SK-N-SH treated with all-trans-retinoic acid at 6 μM for 48 hours (cell line): ENCODE data around the gene TMEM151B.

ENCODE experiments used
- ATAC-seq: fragments of 200-7000 bp; cut with Tn5 transposase; 3 replicates; pipeline ENCODE4 v1.9.1; 2020; ENCODE audit warnings: mild to moderate bottlenecking, moderate library complexity
- ARNTL ChIP-seq: fragments of 450-650 bp; formaldehyde crosslinking; IDR thresholded peaks from 2 replicates; pipeline ENCODE4 v1.5.0; 2020; ENCODE audit warnings: low read depth, mild to moderate bottlenecking, moderate library complexity, borderline replicate concordance
- CSDC2 ChIP-seq: fragments of 250-450 bp; sonication (Bioruptor Pico); IDR thresholded peaks from 2 replicates; pipeline ENCODE4 v1.5.0; 2020; ENCODE audit warnings: mild to moderate bottlenecking, moderate library complexity
- GLIS3 ChIP-seq: fragments of 250-450 bp; sonication (Bioruptor Pico); IDR thresholded peaks from 2 replicates; pipeline ENCODE4 v1.5.0; 2020; ENCODE audit warnings: mild to moderate bottlenecking, moderate library complexity
- OSR1 ChIP-seq: fragments of 250-450 bp; sonication (Bioruptor Pico); IDR thresholded peaks from 2 replicates; pipeline ENCODE4 v1.8.0; 2022; ENCODE audit warnings: moderate library complexity, mild to moderate bottlenecking, inconsistent platforms
- PPARA ChIP-seq: fragments of 250-450 bp; sonication (Bioruptor Pico); IDR thresholded peaks from 2 replicates; pipeline ENCODE4 v1.5.0; 2020; ENCODE audit warnings: mild to moderate bottlenecking, borderline replicate concordance
- TCF4 ChIP-seq: fragments of 250-450 bp; sonication (Bioruptor Pico); IDR thresholded peaks from 2 replicates; pipeline ENCODE4 v1.8.0; 2021; ENCODE audit warnings: mild to moderate bottlenecking, moderate library complexity, borderline replicate concordance
- TOX ChIP-seq: fragments of 250-450 bp; sonication (Bioruptor Pico); IDR thresholded peaks from 2 replicates; pipeline ENCODE4 v1.8.0; 2021; ENCODE audit warnings: mild to moderate bottlenecking, moderate library complexity, borderline replicate concordance
- ZC3H10 ChIP-seq: fragments of 250-450 bp; sonication (Bioruptor Pico); IDR thresholded peaks from 2 replicates; pipeline ENCODE4 v1.5.1; 2021; ENCODE audit warnings: mild to moderate bottlenecking, moderate library complexity
- ZFP3 ChIP-seq: fragments of 250-450 bp; sonication (Bioruptor Pico); IDR thresholded peaks from 2 replicates; pipeline ENCODE4 v1.5.0; 2020; ENCODE audit warnings: mild to moderate bottlenecking, moderate library complexity
- ZFP30 ChIP-seq: fragments of 450-650 bp; formaldehyde crosslinking; IDR thresholded peaks from 2 replicates; pipeline ENCODE4 v1.5.0; 2022; ENCODE audit warnings: mild to moderate bottlenecking, moderate library complexity
- ZNF565 ChIP-seq: fragments of 450-650 bp; formaldehyde crosslinking; conservative IDR thresholded peaks from 2 replicates; pipeline ENCODE4 v1.5.0; 2020; ENCODE audit warnings: low read depth, mild to moderate bottlenecking, moderate library complexity
- ZNF70 ChIP-seq: fragments of 450-650 bp; formaldehyde crosslinking; IDR thresholded peaks from 2 replicates; pipeline ENCODE4 v1.5.0; 2020; ENCODE audit warnings: mild to moderate bottlenecking, moderate library complexity
- ZNF8 ChIP-seq: fragments of 450-650 bp; formaldehyde crosslinking; IDR thresholded peaks from 2 replicates; pipeline ENCODE4 v1.5.0; 2020; ENCODE audit warnings: mild to moderate bottlenecking, moderate library complexity
- TF ChIP-seq, protein P1 (sequence below): fragments of 250-450 bp; sonication (Bioruptor Pico); IDR thresholded peaks from 2 replicates; pipeline ENCODE4 v1.8.0; 2021; ENCODE audit warnings: low read depth, mild to moderate bottlenecking, moderate library complexity, borderline replicate concordance
- TF ChIP-seq, protein P2 (sequence below): fragments of 250-450 bp; sonication (Bioruptor Pico); IDR thresholded peaks from 2 replicates; pipeline ENCODE4 v1.5.0; 2020; ENCODE audit warnings: mild to moderate bottlenecking, moderate library complexity
- TF ChIP-seq, protein P3 (sequence below): fragments of 250-450 bp; sonication (Bioruptor Pico); IDR thresholded peaks from 2 replicates; pipeline ENCODE4 v1.8.0; 2020; ENCODE audit warnings: mild to moderate bottlenecking, moderate library complexity, borderline replicate concordance

Gene TMEM151B

DNA sequence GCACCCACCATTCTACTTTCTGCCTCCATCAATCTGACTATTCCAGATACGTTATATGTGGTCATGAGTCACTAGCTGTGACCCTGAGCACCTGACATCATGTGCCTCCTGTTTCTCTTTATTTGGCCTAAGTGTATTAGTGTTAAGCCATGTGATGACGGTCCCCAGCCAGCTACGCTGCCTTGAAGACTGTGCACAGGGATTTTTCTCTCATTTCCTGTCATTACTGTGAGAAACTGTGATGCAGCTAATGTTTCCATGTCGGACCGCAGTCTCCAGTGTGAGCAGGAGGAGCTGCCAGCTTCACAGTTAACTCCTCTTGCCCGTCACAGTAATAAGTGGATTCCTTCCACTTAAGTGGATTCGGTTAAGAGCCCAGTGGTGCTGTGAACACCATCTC is 62.3 kb downstream of the TMEM151B start:
- ATAC-seq: no peak
- no peak for TF ChIP-seq OSR1 (CRISPR knock-in tag)
- TF ChIP-seq ZNF8 (CRISPR knock-in tag): no peak
- TF ChIP-seq, all 23 proteins: peak for 0

DNA sequence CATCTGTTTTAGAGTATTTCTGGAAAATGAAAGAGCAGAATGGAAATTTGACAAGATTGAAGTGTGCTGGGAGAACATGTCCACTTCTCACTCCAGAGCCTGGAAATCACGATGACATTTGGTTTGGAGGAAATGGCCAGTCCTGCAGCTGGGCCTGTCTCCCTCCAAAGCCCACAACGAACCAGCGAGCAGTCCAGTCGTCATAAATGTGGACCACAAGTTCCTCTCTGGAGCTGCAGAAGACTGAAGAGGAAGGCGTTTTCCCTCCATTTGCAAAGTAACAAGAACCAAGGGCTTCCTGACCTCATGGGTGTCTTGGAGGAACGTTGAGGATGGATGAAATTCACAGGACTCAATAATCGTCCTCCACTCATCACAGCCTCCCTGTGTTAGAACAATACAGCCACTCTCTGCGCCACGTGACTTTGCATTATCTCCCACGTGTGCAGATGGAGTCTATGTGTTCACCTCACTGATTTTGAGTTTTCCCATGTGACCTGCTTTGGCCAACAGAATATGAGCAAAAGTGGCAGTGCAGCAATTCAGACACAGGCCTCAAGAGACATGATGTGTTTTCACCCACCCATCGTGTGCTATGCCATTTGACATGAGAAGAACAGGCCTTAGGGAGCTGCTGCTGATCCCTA is 63.1 kb downstream of the TMEM151B start:
- no peak for ATAC-seq
- no peak for TF ChIP-seq GLIS3 (CRISPR knock-in tag)
- no peak for TF ChIP-seq OSR1 (CRISPR knock-in tag)
- TF ChIP-seq, protein P1, sequence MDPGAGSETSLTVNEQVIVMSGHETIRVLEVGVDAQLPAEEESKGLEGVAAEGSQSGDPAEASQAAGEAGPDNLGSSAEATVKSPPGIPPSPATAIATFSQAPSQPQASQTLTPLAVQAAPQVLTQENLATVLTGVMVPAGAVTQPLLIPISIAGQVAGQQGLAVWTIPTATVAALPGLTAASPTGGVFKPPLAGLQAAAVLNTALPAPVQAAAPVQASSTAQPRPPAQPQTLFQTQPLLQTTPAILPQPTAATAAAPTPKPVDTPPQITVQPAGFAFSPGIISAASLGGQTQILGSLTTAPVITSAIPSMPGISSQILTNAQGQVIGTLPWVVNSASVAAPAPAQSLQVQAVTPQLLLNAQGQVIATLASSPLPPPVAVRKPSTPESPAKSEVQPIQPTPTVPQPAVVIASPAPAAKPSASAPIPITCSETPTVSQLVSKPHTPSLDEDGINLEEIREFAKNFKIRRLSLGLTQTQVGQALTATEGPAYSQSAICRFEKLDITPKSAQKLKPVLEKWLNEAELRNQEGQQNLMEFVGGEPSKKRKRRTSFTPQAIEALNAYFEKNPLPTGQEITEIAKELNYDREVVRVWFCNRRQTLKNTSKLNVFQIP: no peak
- TF ChIP-seq TOX (CRISPR knock-in tag): no peak
- TF ChIP-seq, protein P2, sequence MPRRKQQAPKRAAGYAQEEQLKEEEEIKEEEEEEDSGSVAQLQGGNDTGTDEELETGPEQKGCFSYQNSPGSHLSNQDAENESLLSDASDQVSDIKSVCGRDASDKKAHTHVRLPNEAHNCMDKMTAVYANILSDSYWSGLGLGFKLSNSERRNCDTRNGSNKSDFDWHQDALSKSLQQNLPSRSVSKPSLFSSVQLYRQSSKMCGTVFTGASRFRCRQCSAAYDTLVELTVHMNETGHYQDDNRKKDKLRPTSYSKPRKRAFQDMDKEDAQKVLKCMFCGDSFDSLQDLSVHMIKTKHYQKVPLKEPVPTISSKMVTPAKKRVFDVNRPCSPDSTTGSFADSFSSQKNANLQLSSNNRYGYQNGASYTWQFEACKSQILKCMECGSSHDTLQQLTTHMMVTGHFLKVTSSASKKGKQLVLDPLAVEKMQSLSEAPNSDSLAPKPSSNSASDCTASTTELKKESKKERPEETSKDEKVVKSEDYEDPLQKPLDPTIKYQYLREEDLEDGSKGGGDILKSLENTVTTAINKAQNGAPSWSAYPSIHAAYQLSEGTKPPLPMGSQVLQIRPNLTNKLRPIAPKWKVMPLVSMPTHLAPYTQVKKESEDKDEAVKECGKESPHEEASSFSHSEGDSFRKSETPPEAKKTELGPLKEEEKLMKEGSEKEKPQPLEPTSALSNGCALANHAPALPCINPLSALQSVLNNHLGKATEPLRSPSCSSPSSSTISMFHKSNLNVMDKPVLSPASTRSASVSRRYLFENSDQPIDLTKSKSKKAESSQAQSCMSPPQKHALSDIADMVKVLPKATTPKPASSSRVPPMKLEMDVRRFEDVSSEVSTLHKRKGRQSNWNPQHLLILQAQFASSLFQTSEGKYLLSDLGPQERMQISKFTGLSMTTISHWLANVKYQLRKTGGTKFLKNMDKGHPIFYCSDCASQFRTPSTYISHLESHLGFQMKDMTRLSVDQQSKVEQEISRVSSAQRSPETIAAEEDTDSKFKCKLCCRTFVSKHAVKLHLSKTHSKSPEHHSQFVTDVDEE (CRISPR knock-in tag): no peak
- no peak for TF ChIP-seq ZNF8 (CRISPR knock-in tag)
- TF ChIP-seq, protein P3, sequence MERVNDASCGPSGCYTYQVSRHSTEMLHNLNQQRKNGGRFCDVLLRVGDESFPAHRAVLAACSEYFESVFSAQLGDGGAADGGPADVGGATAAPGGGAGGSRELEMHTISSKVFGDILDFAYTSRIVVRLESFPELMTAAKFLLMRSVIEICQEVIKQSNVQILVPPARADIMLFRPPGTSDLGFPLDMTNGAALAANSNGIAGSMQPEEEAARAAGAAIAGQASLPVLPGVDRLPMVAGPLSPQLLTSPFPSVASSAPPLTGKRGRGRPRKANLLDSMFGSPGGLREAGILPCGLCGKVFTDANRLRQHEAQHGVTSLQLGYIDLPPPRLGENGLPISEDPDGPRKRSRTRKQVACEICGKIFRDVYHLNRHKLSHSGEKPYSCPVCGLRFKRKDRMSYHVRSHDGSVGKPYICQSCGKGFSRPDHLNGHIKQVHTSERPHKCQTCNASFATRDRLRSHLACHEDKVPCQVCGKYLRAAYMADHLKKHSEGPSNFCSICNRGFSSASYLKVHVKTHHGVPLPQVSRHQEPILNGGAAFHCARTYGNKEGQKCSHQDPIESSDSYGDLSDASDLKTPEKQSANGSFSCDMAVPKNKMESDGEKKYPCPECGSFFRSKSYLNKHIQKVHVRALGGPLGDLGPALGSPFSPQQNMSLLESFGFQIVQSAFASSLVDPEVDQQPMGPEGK: no peak
- no peak for TF ChIP-seq ZFP30 (CRISPR knock-in tag)
- no peak for TF ChIP-seq ZC3H10
- no peak for TF ChIP-seq ZNF70 (CRISPR knock-in tag)
- TF ChIP-seq, all 23 proteins: peak for 0

DNA sequence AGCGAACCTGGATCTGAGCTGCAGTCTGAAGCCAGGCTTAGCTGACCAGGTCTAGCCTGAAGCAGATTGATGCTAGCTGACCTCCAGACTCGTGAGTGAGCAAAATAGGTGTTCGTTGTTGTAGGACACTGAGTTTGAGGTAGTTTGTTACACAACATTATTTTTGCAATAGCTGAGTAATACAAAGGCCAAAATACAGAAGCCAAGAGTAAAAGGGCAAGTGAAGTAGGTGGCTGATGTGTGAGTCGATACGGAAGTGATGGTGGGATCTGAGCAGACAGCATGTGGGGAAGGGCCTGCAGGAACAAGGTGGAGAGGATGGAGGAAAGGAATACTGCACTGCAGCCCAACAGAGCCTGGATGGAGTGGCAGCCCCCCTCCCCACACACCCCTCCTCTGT is 63.7 kb downstream of the TMEM151B start:
- TF ChIP-seq, protein P3: no peak
- TF ChIP-seq, all 23 proteins: peak for 0
- ATAC-seq: no peak

DNA sequence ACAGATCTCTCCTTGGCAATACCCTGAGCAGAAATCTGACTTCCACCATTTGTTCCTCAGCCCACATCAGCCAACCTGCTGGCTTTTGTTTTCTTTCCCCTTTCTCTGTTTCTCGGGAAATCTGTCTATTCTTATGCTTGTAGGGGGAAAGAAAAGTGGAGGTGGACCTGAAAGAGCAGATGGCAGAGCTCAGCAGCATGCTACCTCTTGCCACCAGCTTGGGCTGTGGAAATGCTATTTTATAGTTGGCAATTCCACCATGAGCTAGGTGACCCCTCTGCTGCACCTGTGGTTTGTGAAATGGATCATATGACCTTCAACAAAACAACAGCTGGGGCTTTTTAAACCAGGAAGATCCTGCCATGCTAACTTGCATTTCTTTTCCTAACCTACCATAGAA is 65.4 kb downstream of the TMEM151B start:
- no peak for ATAC-seq
- TF ChIP-seq GLIS3 (CRISPR knock-in tag) (no peak), ARNTL (CRISPR knock-in tag) (no peak), TCF4 (CRISPR knock-in tag) (no peak), TOX (CRISPR knock-in tag) (no peak)

DNA sequence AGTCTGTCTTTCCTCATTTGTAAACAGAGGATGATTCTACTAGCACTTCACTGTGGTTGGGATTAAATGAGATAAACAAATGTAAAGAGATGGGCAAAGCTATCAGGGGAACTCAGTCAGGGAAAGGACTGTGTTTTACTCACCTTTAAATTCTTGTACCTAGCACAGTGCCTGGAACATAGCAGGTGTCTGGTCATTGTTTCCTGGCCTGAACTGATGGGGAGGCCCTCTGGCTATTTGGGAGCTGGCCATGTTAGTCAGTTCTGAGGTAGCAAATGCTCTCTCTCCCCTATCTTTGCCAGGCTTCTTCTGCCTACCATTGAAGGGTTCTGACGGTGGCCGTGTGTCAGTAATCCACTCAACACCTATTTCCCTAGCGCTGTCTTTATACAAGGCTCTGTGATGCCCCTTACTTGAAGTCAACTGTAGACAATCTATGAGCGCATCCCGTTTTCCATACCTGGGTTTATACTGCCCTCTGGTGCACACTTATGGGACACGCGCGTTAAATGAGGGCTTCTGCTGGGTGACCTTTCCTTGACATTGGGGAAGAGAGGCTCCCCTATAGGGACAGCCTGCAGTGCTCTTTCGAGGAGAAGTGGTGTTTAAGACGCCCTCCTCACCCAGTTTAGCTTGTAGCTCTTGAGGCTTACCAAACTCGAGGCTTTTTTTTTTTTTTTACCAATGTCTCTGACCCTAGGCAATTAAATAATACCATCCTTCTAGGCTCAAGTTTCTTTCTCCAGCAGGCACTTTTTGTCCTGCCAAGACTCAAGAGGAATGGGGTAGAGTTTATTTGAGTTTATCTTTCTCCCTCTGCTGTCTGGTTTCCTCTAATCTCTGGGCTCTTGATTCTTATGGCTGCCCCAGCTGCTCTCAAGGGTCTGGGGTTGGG is 68.2 kb downstream of the TMEM151B start:
- ATAC-seq: peak; percentile 93
- no peak for TF ChIP-seq TOX (CRISPR knock-in tag)
- TF ChIP-seq PPARA: no peak
- TF ChIP-seq ZC3H10: no peak
- no peak for TF ChIP-seq ARNTL (CRISPR knock-in tag)
- TF ChIP-seq, protein P3: no peak
- no peak for TF ChIP-seq CSDC2 (CRISPR knock-in tag)
- no peak for TF ChIP-seq TCF4 (CRISPR knock-in tag)
- no peak for TF ChIP-seq ZNF70 (CRISPR knock-in tag)
- TF ChIP-seq, protein P2 (CRISPR knock-in tag): no peak
- TF ChIP-seq ZFP3 (CRISPR knock-in tag): no peak
- no peak for TF ChIP-seq ZNF8 (CRISPR knock-in tag)
- no peak for TF ChIP-seq ZNF565 (CRISPR knock-in tag)
